NCI-H345 (cell line): Measurements from ENCODE around the gene MICA.

Experiments
- DNase-seq: peaks from one replicate; lab custom pipeline; 2025; lab: John Stamatoyannopoulos, UW

MICA gene

DNA sequence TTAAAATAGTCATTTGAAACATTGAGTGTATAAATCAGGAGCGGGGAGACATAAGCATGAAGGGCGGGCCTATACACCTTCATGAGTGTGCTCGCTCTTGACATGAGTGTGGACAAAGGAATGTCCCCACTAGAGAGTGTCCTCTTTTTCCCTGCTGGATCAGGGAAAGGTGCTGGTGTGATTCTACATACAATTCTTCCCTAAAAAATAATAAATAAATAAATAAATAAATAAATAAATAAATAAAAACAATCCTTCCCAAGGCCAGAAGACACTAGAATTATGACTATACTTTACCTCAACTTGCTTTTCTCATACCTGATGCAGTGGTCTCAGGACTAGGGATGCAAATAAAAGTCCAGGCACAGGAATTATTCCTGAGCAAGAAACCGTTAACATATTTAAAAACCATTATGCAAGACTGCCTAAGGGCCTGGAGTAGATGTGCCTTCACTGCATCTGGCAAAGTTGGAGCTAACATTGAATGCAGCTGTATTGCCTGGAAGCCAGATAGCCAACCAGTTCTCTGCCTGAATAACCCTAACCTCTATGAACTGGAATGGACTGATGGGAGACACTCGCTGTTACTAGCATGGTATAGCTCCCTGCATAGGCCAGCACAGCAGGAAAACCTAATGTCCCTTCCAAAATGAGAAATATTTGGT is 57.1 kb downstream of the MICA start:
- no peak for DNase-seq

- no peak for DNase-seq
These were observed 58.9 kb downstream of the MICA start for GRCh38 chr6:31462026-31462963.

- no peak for DNase-seq
These were observed 59.8 kb downstream of the MICA start for GRCh38 chr6:31462964-31463870.

DNA sequence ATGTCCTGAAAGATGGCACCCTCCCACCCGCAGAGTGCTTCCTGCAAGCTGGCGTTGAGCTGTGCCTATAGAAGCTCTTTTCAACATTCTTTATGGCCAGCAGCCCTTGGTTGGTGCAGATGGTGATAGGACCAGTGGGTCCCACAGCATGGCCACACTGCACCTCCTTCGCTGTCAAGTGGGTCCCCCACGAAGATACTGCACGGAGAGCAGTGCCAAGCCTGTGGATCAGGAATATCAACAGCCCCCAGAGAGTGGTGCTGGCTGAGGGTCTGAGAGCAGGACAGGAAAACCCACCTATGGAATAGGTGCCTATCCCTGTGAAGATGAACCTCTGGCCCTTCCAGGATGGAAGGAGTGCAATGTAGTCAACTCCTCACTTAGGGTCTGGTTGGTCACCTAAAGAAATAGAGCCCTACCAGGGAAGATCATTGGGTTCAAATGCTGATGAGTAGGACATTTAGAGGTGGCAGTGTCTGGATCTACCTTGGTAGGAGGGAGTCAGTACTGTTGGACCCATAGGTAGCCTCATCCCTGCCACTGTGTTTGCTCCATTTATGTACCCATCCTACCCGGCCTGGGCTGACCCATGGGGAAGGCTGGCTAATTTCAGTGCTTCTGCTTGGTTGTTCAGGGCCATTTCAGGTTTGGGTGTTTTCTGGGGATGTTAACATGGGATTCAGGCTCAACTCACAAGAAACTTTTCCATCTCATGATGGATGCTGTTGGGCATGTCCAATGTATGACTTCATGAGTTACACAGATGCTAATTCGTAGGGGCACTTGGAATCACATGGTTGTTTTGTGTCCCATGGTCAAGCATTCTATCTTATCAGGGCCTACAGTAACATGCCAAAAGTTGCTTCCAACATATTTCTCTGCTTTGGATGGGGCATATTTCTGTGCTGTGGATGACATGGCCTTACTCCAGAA is 61.1 kb downstream of the MICA start:
- DNase-seq, result no peak
